Fibroblast of pulmonary artery (primary cell): ENCODE measurements around the gene KLRF1.

Source experiments
- DNase-seq: peaks from one replicate; pipeline ENCODE4 v3.0.0-alpha.2; 2010; ENCODE audit warnings: low read depth
- H3K4me3 ChIP-seq: replicated peaks from 2 replicates; pipeline ENCODE4 v1.5.1; 2011; ENCODE audit warnings: low read depth, mild to moderate bottlenecking, control low read depth, low read length, moderate library complexity
- CTCF ChIP-seq: IDR thresholded peaks from 2 replicates; pipeline ENCODE4 v1.5.1; 2011; ENCODE audit warnings: mild to moderate bottlenecking, control low read depth, low read length, inconsistent platforms; ENCODE audit errors: missing control alignments

KLRF1 gene

GRCh38 chr12:9796346-9796745, 30.9 kb upstream of the KLRF1 start:
- no peak for DNase-seq
- no peak overlapping the region for H3K4me3 ChIP-seq
- no peak for TF ChIP-seq CTCF

- no peak for TF ChIP-seq CTCF
- DNase-seq: no peak
These were observed 30.3 kb upstream of the KLRF1 start for GRCh38 chr12:9796971-9797370.

GRCh38 chr12:9797722-9798619, 29.3 kb upstream of the KLRF1 start:
- no peak overlapping the region for H3K4me3 ChIP-seq
- TF ChIP-seq CTCF: peak; percentile 63
- DNase-seq: peak; percentile 77

More at GRCh38 chr12:9796971-9797370, 30.3 kb upstream of the KLRF1 start:
- H3K4me3 ChIP-seq: no peak overlapping the region

- TF ChIP-seq CTCF: no peak
- DNase-seq: no peak
These were observed 27.3 kb upstream of the KLRF1 start for GRCh38 chr12:9799961-9800360.

GRCh38 chr12:9805883-9806282, 21.4 kb upstream of the KLRF1 start:
- no peak overlapping the region for H3K4me3 ChIP-seq
- DNase-seq: no peak
- TF ChIP-seq CTCF: no peak

More at GRCh38 chr12:9799961-9800360, 27.3 kb upstream of the KLRF1 start:
- H3K4me3 ChIP-seq: no peak overlapping the region

GRCh38 chr12:9806714-9807113, 20.6 kb upstream of the KLRF1 start:
- DNase-seq: no peak
- no peak overlapping the region for H3K4me3 ChIP-seq
- TF ChIP-seq CTCF: no peak

- TF ChIP-seq CTCF: no peak
- no peak for DNase-seq
- H3K4me3 ChIP-seq: no peak overlapping the region
These were observed 18.8 kb upstream of the KLRF1 start for GRCh38 chr12:9808504-9808903.
